HCT116 (cell line): Measurements from ENCODE around the gene IFI44. TPM values are rescaled to one million over a fixed set of nuclear protein-coding genes. Genes with fewer than 3 reads are reported as not detected.
A peak's percentile ranks its signal among the peaks of the same experiment; 100 is the strongest.

Experiments
- ATAC-seq: fragments of 200-7000 bp; cut with Tn5 transposase; 2 replicates; pipeline ENCODE4 v1.9.1; 2020; ENCODE audit warnings: mild to moderate bottlenecking, moderate library complexity
- BruUV-seq: library from RNA; stranded (reverse); fragments of 400-500 nt; replicated peaks from 2 replicates; lab custom pipeline; 2021; lab: Mats Ljungman, UMichigan
- CTCF ChIA-PET: fragments of 300-600 bp; sonication (Branson Sonifier 250); formaldehyde crosslinking; loops from one replicate; lab custom pipeline; 2021; ENCODE audit warnings: antibody characterized with exemption; lab: Charles Lee
- POLR2A ChIA-PET: fragments of 300-600, 350-600 bp; sonication (Branson Sonifier 250); formaldehyde crosslinking; loops from one replicate; lab custom pipeline; 2021; ENCODE audit warnings: antibody characterized with exemption; lab: Charles Lee
- RAD21 ChIA-PET, 2 experiments: fragments of 300-600 bp; sonication (Branson Sonifier 250); formaldehyde crosslinking; loops; one replicate each; lab custom pipeline; 2023; ENCODE audit warnings: low total read pairs in 2 of 2; ENCODE audit not compliant: uncharacterized antibody in 2 of 2, unreplicated experiment in 2 of 2, low non-redundant PET in 1 of 2; lab: Charles Lee
- DNase-seq: peaks from one replicate; pipeline ENCODE4 v3.0.0-alpha.2; 2010; ENCODE audit warnings: low read depth, low spot score
- H2AFZ ChIP-seq: fragments of 200-600 bp; shearing (Covaris generic), sonication (generic); 2 replicates; pipeline ENCODE4 v1.6.1; 2017; ENCODE audit warnings: low read depth, mixed run types, mixed read lengths, antibody characterized with exemption, low read length; ENCODE audit not compliant: poor library complexity, severe bottlenecking
- H3K27ac ChIP-seq: 2 replicates; pipeline ENCODE4 v1.5.1; 2012; ENCODE audit warnings: low read depth, low read length
- H3K27me3 ChIP-seq: fragments of 200-600 bp; sonication (generic); 2 replicates; pipeline ENCODE4 v1.6.1; 2016; ENCODE audit warnings: mixed run types, low read length, mixed read lengths; ENCODE audit not compliant: insufficient read depth
- H3K36me3 ChIP-seq, 2 experiments: fragments of 200-500 bp in 1 of 2; fragments of 200-600 bp in 1 of 2; sonication (Bioruptor generic) in 1 of 2; sonication (generic) in 1 of 2; 2 replicates each; pipeline versions ENCODE4 v1.5.1 to v1.6.1; 2014 to 2016; ENCODE audit warnings: low read length in 2 of 2, inconsistent platforms in 1 of 2, mixed read lengths in 1 of 2, mixed run types in 1 of 2; ENCODE audit not compliant: insufficient read depth in 2 of 2, control insufficient read depth in 1 of 2
- H3K4me1 ChIP-seq, 2 experiments: fragments of 200-600 bp in 1 of 2; sonication (generic) in 1 of 2; 2 replicates each; pipeline versions ENCODE4 v1.5.1 to v1.6.1; 2012 to 2017; ENCODE audit warnings: low read length in 2 of 2, inconsistent platforms in 1 of 2, mild to moderate bottlenecking in 1 of 2, mixed read lengths in 1 of 2, mixed run types in 1 of 2, moderate library complexity in 1 of 2; ENCODE audit not compliant: insufficient read depth in 2 of 2, control insufficient read depth in 1 of 2
- H3K4me2 ChIP-seq: fragments of 200-600 bp; sonication (generic); 2 replicates; pipeline ENCODE4 v1.6.1; 2017; ENCODE audit warnings: mixed run types, low read length, mixed read lengths
- H3K4me3 ChIP-seq, 2 experiments: fragments of 200-600 bp in 1 of 2; sonication (generic) in 1 of 2; replicated peaks in 1 of 2; 2 replicates each; pipeline ENCODE4 v1.5.1; 2011 to 2016; ENCODE audit warnings: low read length in 2 of 2, control low read depth in 1 of 2, low read depth in 1 of 2, mild to moderate bottlenecking in 1 of 2, mixed read lengths in 1 of 2, mixed run types in 1 of 2
- H3K79me2 ChIP-seq: fragments of 200-600 bp; sonication (generic); 2 replicates; pipeline ENCODE4 v1.6.1; 2017; ENCODE audit warnings: mild to moderate bottlenecking, mixed run types, low read length, moderate library complexity, mixed read lengths; ENCODE audit not compliant: insufficient read depth
- H3K9ac ChIP-seq: fragments of 200-600 bp; sonication (generic); 2 replicates; pipeline ENCODE4 v1.6.1; 2016; ENCODE audit warnings: low read length, mixed read lengths
- H3K9me2 ChIP-seq: fragments of 200-600 bp; sonication (generic), shearing (Covaris generic); 2 replicates; pipeline ENCODE4 v1.6.1; 2017; ENCODE audit warnings: mixed run types, mild to moderate bottlenecking, moderate library complexity; ENCODE audit not compliant: insufficient read depth
- H3K9me3 ChIP-seq, 2 experiments: fragments of 200-500 bp in 1 of 2; fragments of 200-600 bp in 1 of 2; sonication (Bioruptor generic) in 1 of 2; sonication (generic) in 1 of 2; 2 replicates each; pipeline ENCODE4 v1.6.1; 2014 to 2017; ENCODE audit warnings: low read length in 2 of 2, mixed read lengths in 2 of 2, inconsistent platforms in 1 of 2, low read depth in 1 of 2, mild to moderate bottlenecking in 1 of 2, mixed run types in 1 of 2, moderate library complexity in 1 of 2; ENCODE audit not compliant: control insufficient read depth in 1 of 2, insufficient read depth in 1 of 2
- H4K20me1 ChIP-seq: fragments of 200-600 bp; sonication (generic), shearing (Covaris generic); 2 replicates; pipeline ENCODE4 v1.6.1; 2017; ENCODE audit warnings: mixed run types, mild to moderate bottlenecking, moderate library complexity; ENCODE audit not compliant: insufficient read depth
- CEBPB ChIP-seq: IDR thresholded peaks from 2 replicates; pipeline ENCODE4 v1.6.1; 2012; ENCODE audit warnings: low read depth
- EGR1 ChIP-seq: IDR thresholded peaks from 2 replicates; pipeline ENCODE4 v1.6.1; 2012; ENCODE audit warnings: low read depth
- ELF1 ChIP-seq: IDR thresholded peaks from 2 replicates; pipeline ENCODE4 v1.6.1; 2012; ENCODE audit warnings: low read depth, borderline replicate concordance
- FOSL1 ChIP-seq: IDR thresholded peaks from 2 replicates; pipeline ENCODE4 v1.6.1; 2012; ENCODE audit warnings: low read depth
- JUND ChIP-seq: IDR thresholded peaks from 2 replicates; pipeline ENCODE4 v1.6.1; 2012
- POLR2AphosphoS5 ChIP-seq: IDR thresholded peaks from 2 replicates; pipeline ENCODE4 v1.6.1; 2011; ENCODE audit warnings: mild to moderate bottlenecking, low read depth, low read length, moderate library complexity
- REST ChIP-seq: IDR thresholded peaks from 2 replicates; pipeline ENCODE4 v1.6.1; 2012; ENCODE audit warnings: low read depth
- TCF7L2 ChIP-seq: IDR thresholded peaks from 2 replicates; pipeline ENCODE4 v1.7.0; 2011; ENCODE audit warnings: borderline replicate concordance, inconsistent platforms; ENCODE audit not compliant: insufficient read depth, insufficient read length; ENCODE audit errors: extremely low read depth
- YY1 ChIP-seq: IDR thresholded peaks from 2 replicates; pipeline ENCODE4 v1.6.1; 2011; ENCODE audit warnings: low read length, low read depth, moderate library complexity, mild to moderate bottlenecking; ENCODE audit not compliant: insufficient replicate concordance; ENCODE audit errors: extremely low read depth
- intact Hi-C: fragments of 100-400 bp; cut with micrococcal nuclease; formaldehyde crosslinking; loops from 2 replicates; pipeline ENCODE4 v1.10.0; 2022
- total RNA-seq: library from RNA; stranded (reverse); gene quantifications from one replicate; pipeline ENCODE4 v1.2.1, GENCODE V29; 2021; ENCODE audit not compliant: unreplicated experiment
- TF ChIP-seq, protein P1 (sequence below): IDR thresholded peaks from 2 replicates; pipeline ENCODE4 v1.6.1; 2011; ENCODE audit warnings: mild to moderate bottlenecking, low read length, moderate library complexity; ENCODE audit not compliant: insufficient replicate concordance; ENCODE audit errors: extremely low read depth
- TF ChIP-seq, protein P2 (sequence below), 3 experiments: fragments of 200-600 bp in 1 of 3; sonication (generic) in 1 of 3; IDR thresholded peaks in 2 of 3; conservative IDR thresholded peaks in 1 of 3; 2 replicates each; pipeline ENCODE4 v1.5.1; 2012 to 2017; ENCODE audit warnings: low read depth in 2 of 3, low read length in 2 of 3, antibody characterized with exemption in 1 of 3, borderline replicate concordance in 1 of 3, control low read depth in 1 of 3, mild to moderate bottlenecking in 1 of 3, mixed read lengths in 1 of 3, mixed run types in 1 of 3, moderate library complexity in 1 of 3; ENCODE audit not compliant: insufficient read depth in 1 of 3

Gene IFI44
- total RNA-seq, 1 experiment from 2014 or later: 0.66 TPM

- Histone ChIP-seq H4K20me1 (no peaks in the 10 kb centered on the region), H3K79me2 (no peaks in the 10 kb centered on the region), H3K27me3 (no peaks in the 10 kb centered on the region), H3K4me3 (no peak overlapping the region), H3K9ac (no peak overlapping the region), H3K9me2 (no peaks in the 10 kb centered on the region), H3K4me2 (no peak overlapping the region), H3K27ac (no peak overlapping the region), H3K9me3 (no peaks in the 10 kb centered on the region), H3K36me3 (no peaks in the 10 kb centered on the region), H3K4me1 (no peaks in the 10 kb centered on the region), H2AFZ (no peak overlapping the region)
- intact Hi-C loops: no loop called here
- CTCF ChIA-PET: no interaction called here
- TF ChIP-seq JUND (no peak), ELF1 (no peak), FOSL1 (0 out of 2 replicates have a peak, but pooled peaks have one; percentile 2)
- RAD21 ChIA-PET: no interaction called here
- no TSS peak for BruUV-seq
- POLR2A ChIA-PET: no interaction called here
- DNase-seq: no peak
- no peak for ATAC-seq
Measured at GRCh38 chr1:78691995-78692747, 42.5 kb downstream of the IFI44 start.

- ChIA-PET RAD21 (no interaction called here), CTCF (no interaction called here), POLR2A (no interaction called here)
- Histone ChIP-seq H3K27ac (no peak overlapping the region), H3K27me3 (no peaks in the 10 kb centered on the region), H3K4me3 (no peak overlapping the region), H3K36me3 (no peaks in the 10 kb centered on the region), H3K9ac (no peak overlapping the region), H3K4me2 (no peak overlapping the region), H4K20me1 (no peaks in the 10 kb centered on the region), H3K9me2 (no peaks in the 10 kb centered on the region), H3K4me1 (no peaks in the 10 kb centered on the region), H3K9me3 (no peaks in the 10 kb centered on the region), H3K79me2 (no peaks in the 10 kb centered on the region), H2AFZ (no peak overlapping the region)
- DNase-seq (no peak), ATAC-seq (no peak)
- BruUV-seq: no TSS peak
- intact Hi-C loops: no loop called here
- no peak for TF ChIP-seq YY1
- TF ChIP-seq ELF1: no peak
- TF ChIP-seq TCF7L2: no peak
- TF ChIP-seq, protein P1, sequence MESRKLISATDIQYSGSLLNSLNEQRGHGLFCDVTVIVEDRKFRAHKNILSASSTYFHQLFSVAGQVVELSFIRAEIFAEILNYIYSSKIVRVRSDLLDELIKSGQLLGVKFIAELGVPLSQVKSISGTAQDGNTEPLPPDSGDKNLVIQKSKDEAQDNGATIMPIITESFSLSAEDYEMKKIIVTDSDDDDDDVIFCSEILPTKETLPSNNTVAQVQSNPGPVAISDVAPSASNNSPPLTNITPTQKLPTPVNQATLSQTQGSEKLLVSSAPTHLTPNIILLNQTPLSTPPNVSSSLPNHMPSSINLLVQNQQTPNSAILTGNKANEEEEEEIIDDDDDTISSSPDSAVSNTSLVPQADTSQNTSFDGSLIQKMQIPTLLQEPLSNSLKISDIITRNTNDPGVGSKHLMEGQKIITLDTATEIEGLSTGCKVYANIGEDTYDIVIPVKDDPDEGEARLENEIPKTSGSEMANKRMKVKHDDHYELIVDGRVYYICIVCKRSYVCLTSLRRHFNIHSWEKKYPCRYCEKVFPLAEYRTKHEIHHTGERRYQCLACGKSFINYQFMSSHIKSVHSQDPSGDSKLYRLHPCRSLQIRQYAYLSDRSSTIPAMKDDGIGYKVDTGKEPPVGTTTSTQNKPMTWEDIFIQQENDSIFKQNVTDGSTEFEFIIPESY: no peak
- TF ChIP-seq, protein P2, sequence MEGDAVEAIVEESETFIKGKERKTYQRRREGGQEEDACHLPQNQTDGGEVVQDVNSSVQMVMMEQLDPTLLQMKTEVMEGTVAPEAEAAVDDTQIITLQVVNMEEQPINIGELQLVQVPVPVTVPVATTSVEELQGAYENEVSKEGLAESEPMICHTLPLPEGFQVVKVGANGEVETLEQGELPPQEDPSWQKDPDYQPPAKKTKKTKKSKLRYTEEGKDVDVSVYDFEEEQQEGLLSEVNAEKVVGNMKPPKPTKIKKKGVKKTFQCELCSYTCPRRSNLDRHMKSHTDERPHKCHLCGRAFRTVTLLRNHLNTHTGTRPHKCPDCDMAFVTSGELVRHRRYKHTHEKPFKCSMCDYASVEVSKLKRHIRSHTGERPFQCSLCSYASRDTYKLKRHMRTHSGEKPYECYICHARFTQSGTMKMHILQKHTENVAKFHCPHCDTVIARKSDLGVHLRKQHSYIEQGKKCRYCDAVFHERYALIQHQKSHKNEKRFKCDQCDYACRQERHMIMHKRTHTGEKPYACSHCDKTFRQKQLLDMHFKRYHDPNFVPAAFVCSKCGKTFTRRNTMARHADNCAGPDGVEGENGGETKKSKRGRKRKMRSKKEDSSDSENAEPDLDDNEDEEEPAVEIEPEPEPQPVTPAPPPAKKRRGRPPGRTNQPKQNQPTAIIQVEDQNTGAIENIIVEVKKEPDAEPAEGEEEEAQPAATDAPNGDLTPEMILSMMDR (IDR thresholded peaks at IDR 0.05 in 2 of 3, conservative IDR thresholded peaks at IDR 0.05 in 1 of 3; ENCODE audit: borderline replicate concordance in 1 of 3, insufficient read depth in 1 of 3, low read depth in 2 of 3, low read length in 2 of 3): no peak
- no peak for TF ChIP-seq EGR1
- TF ChIP-seq POLR2AphosphoS5: no peak
- no peak for TF ChIP-seq REST
- TF ChIP-seq CEBPB: no peak
Measured at GRCh38 chr1:78699813-78700212, 50.2 kb downstream of the IFI44 start.
